Right renal cortex interstitium (tissue), 3 donors: ENCODE results near the gene MAD2L2. TPM values are rescaled to one million over a fixed set of nuclear protein-coding genes. Genes with fewer than 3 reads are reported as not detected.

Experiments used
- DNase-seq, 3 donors: peaks; one replicate each; pipeline ENCODE4 v3.0.0-alpha.2; 2013; ENCODE audit warnings: low read depth in 3 of 3, low spot score in 2 of 3
- polyA plus RNA-seq, 3 donors: library from polyadenylated mRNA; unstranded; fragments of 120-200 nt; gene quantifications; one replicate each; pipeline ENCODE4 v1.2.1, GENCODE V29; 2013; ENCODE audit not compliant: insufficient read length in 3 of 3

The MAD2L2 gene
- polyA plus RNA-seq, 3 donors: 41.9 to 45.9 (median 44.7) TPM

DNA sequence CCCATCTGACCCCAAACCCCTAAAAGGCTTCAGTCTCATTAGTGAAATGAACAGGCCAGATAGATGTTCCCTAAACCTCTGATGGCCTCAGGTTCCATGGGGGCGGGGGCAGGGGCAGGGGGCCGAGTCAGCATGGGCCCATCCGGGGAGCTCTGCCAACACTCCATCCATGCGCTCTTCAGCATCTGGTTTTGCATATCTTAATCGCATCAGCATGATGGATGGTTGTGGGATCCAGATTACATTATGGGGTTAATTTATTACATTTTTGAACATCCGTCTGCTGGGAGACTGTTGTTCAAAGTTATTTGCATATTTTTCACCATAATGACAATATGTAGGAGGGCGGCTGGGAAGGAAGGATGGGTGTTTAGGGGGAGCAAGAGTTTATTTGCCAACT is 3.1 kb upstream of the MAD2L2 start:
- no peak for DNase-seq

DNA sequence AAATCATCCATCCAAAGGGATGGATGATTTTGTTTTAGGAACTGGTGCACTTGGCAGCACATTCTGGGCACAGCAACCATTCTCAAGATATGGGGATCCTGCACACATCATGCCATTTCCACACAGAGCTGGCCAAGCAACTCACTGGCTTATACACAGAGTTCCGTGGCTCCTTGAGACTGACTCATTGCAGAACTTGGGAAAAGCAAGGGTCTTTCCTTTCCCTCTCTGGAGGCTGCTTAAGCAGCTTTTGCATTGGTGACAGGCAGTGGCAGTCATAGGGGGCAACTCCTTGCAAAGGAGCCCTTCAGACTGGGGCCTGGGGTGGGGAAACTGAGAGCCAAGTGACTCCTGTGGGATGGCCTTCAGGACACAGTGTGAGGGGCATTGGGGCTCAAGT is 1.9 kb upstream of the MAD2L2 start:
- DNase-seq: no peak

DNA sequence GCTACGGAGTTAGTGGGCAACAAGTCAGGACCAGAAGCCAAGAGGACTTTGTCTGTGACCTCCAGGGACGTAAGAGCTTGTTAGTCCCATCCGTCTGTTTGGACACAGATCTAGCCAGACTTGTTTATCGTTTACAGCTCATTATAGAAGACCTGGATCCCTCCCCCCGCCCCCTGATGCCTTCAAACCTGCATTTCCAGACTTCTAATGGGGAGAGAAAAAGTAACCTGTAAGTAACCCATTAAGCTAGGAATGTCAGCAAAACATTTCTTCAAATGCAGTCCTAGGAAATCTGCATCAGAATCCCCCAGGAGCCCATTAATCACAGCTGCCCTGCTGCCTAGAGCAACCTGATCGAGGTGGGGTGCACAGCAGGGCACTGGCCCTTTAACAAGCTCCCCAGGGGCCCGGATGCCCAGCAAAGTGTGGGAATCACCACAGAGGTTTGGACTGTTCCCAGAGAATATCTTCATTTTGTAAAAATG is 1.4 kb upstream of the MAD2L2 start:
- DNase-seq: no peak

DNA sequence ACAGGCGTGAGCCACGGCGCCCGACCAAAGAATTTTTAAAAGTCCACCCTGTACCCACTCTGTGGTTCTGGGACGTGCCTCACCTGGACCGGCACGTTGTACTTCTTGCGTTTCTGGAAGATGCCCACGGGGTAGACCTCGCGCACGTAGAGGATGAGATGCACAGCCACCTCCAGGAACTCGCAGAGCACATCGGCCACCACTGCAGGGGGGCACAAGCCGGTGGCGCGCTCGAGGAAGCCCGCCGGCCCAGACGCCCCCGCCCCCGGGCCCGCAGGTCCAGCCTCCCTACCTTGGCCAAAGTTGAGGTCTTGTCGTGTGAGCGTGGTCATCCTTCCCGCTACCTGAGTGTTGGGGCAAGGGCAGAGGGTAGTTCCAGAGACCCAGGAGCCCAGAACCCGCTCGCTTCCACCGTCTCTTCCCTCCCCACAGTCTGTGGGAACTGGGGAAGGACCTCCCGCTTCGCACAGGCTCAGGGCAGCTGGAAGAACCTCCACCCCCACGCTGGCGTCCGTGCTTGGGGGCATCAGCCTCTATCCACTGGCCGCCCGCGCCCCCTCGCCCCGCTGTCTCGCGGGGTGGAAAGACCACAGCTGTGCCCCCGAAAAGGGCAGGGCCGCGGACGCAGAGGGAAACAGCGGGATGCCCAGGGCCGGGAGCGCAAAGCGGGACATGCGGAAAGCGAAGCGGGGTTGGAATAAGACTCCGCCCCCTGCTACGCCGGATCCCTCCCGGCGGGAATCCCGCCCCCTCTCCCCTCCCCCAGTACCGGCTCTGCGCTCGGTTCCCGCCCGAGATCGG is 478 bp downstream of the MAD2L2 start:
- no peak for DNase-seq

DNA sequence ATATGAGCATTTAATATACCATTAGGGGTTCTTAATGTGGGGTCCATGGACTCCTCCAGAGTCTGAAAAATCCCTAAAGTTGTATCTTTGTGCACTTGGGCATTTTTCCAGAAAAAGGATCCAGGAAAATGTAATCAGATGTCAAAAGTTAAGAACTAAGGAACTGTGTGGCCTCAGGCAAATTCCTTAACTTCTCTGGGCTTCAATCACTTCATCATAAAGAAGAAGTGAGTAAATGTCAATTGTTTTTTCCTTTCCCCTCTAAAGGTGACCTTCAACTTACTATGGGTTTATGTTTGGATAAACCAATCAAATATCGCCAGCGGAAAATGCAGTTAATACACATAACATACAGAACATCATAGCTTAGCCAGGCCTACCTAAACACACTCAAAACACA is 2.5 kb downstream of the MAD2L2 start:
- no peak for DNase-seq

DNA sequence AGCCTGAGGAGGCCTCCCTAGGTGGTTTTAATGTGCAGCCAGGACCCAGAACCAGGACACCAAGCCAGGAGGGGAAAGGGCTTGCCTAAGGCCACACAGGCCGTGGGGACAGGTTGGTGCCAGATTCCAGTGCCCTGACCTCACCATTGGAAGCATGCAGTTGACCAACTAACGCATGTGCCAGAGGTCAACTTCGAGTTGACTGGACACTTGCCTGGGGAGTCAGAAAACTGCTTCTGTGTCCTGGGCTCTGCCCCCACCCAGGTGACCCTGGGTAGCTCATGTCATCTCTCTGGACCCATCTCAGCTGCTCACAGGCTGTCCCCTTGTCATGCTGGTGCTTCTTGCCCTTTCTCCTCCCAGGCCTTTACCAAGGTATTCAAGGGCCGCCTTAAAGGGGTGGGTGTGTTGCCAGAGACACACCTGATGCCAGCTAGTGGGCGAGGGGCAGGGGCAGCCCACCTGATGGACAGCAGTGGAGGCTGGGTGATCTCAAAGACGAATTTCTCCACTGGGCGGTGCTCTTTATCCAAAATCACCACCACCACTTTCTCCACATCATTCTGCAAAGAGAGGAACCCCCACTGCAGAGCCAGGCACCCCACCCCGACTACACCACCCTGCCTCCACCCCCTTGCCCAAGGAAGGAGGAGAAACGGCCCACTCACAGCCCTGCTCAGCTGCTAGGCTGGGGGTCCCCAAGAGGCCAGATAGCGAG is 4.4 kb downstream of the MAD2L2 start:
- DNase-seq: no peak

DNA sequence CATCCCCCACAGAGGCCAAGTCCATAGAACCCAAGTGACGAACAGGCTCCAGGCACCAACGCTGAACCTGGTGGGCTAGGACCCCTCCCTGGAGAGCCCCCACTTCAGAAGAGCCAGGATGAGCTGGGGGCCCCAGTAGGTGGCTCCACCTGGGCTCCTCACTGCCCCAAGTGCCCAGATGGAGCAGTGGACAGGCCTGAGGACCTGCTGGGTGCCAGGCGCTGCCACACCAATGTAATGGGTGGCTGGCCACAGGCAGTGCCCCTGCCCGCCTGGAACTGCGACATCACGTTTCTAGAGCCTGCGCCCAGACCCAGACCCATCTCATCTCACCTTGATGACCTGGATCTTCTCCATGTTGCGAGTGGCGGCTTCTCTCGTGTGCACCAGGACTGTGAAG is 5.6 kb downstream of the MAD2L2 start:
- no peak for DNase-seq

DNA sequence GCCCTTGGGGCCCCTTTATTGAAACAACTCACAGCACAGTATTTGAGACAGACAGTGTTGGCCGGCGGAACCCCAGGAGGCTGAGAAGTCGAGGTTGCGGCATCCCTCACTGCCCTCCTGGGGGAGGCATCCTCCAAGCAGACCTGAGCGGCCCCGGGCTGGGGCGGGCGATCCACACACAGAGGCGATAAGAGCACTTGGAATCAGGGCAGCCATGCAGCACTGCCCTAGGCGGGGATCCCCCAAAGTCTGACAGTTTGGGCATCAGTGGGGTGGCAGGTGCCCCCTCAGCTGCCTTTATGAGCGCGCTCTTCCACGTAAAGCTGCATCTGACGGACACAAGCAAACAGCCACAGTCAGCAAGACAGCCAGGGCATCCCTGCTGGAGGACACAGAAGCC is 6.5 kb downstream of the MAD2L2 start:
- no peak for DNase-seq

DNA sequence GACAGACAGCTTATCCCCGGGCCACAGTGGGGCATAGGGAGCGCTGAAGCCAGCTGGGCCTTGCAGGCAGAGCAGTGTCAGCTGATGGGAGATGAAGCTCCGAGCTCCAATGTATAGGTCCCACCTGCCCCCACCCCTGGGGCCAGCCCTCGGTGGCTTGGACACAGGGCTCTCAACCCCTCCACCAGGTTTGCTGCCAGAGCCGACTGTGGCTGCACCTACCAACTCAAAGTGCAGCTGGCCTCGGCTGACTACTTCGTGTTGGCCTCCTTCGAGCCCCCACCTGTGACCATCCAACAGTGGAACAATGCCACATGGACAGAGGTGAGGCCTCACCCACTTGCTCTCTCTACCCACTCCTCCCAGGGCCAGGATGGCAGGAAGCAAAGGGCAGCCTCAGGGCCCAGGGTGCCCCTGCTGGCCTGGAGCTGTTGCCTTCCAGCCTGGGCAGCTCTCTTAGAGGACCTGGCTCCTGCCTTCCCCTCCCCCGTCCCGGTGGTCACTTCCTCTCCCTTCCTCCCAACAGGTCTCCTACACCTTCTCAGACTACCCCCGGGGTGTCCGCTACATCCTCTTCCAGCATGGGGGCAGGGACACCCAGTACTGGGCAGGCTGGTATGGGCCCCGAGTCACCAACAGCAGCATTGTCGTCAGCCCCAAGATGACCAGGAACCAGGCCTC is 7.7 kb downstream of the MAD2L2 start:
- no peak for DNase-seq

DNA sequence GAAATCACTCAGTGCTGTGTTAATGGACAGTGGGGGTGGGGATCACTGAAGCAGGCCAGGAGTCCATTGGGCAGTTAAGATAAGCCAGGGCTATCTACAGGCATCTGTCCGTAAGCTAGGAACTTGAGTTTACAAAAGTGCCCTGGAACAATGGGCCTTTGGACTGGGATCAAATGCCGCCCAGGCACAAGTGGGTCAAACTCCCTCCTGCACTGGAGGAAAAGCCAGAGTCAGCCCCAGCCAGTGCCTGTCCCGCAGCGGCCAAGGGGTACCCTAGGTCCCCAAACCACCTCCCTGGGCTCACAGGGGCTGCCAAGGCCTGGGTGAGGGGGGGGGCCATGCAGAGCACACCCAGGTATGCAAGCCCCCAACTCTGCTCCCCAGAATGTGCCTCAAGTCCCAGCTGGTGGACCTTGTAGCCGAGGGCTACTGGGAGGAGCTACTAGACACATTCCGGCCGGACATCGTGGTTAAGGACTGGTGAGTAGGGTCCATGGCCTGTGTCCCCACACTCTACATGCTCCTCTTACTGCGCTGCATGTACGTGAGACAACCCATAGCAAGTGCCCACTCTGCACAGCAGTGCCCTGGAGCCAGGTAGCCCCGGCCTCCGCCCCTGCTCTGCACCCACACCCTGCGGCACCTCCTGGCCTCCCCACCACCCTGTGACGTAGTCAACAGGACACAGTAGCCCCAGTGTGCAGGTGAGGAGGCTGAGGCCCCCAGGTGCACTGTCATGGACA is 9.2 kb downstream of the MAD2L2 start:
- no peak for DNase-seq

DNA sequence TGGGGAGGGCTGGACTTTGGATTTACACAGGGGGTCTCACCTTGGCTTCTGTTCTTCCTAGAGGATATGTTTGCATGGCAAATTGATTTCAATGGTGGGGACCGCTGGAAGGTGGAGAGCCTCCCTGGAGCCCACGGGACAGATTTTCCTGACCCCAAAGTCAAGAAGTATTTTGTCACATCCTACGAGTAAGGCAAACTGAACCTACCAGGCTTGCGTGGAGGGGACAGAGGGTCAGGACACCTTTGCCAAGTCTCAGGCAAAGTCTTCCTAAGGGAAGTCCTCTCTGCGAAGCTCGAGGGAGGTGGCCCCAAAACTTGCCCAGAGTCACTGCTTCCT is 9.8 kb downstream of the MAD2L2 start:
- no peak for DNase-seq

DNA sequence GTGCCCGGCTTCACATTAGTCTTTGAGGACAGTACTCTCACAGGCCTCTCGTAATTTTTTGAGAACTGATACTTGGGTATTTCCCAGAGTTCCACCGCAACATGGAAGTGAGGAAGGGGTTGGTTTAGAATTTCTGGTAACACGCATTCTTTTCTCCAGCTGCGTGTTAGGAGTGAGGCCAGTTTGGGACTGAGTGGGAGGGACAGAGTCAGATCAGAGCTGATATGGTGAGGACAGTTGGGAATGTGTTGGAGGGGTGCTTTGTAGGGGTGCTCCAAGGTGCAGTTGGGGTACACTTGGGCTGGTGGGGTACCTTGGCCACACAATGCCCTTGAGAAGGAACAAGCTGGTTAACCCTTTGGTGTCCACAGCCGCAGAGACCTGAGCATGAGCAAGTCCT is 10.2 kb downstream of the MAD2L2 start:
- no peak for DNase-seq

DNA sequence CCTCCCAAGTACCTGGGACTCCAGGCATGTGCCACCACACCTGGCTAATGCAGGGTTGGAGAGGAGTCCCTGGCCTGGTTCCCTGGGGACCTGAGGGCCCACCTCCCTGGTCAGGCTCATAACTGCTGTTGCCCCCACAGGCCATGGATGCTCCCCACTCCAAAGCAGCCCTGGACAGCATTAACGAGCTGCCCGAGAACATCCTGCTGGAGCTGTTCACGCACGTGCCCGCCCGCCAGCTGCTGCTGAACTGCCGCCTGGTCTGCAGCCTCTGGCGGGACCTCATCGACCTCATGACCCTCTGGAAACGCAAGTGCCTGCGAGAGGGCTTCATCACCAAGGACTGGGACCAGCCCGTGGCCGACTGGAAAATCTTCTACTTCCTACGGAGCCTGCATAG is 12.4 kb downstream of the MAD2L2 start:
- DNase-seq: no peak

DNA sequence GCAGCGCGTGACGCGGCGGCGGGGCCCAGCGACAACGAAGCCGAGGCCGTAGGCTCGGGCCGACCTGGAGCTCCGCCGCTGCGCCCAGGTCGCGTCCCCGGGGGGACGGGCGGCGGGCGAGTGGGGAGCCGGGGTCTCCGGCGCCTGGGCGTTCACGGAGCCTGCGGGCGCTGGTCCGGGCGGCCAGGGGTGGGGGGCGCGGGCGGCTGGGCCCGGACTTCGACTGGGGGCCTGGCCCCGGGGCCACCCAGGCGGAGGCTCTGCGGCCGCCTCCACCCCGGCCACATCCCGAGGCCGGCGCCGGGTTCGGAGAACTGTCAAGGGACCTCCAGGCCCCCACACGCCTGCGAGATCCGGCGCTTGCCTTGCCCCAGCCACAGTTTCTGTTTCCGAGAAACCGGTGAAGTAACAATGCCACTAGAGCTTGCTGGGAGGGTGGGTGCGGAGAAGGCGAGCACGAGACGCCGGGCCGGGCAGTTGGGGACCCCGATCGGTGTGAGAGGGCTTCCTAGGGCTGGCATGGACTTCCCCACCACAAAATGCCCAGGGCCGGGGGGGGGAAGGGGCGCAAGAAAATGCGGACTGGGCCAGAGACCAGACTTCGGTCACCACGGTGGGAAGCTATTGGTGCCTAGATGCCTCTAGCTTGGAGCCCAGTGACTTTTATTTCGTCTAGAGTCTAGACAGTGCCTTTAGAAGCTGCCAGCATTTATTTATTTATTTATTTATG is 16.4 kb downstream of the MAD2L2 start:
- DNase-seq: no peak

DNA sequence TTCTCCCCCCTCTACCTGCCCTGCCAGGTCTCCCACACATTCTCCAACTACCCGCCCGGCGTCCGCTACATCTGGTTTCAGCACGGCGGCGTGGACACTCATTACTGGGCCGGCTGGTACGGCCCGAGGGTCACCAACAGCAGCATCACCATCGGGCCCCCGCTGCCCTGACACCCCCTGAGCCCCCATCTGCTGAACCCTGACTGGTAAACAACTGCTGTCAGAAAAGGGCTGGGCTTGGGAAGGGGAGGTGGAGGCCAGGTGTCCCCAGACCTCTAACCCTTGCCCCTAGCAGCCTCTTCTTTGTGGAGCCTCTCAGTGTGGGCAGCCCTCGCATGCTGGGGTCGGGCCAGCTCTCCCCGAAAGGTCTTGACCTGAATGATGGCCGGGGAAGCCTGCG is 19.8 kb downstream of the MAD2L2 start:
- no peak for DNase-seq

DNA sequence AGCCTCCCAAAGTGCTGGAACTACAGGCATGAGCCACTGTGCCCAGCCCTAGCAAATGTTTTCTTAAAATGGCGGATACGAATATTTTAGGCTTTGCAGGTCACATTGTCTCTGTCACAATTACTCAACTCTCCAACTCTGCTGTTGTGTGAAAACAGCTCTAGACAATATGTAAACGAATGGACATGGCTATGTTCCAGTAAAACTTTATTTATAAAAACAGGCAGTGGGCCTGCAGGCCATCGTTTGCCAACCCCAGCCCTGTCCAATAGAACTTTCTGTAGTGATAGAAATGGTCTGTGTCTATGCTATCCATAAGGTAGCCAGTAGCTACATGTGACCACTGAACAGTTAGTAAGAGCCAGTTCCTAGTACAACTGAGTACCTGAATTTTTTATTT is 21.2 kb downstream of the MAD2L2 start:
- DNase-seq: no peak

DNA sequence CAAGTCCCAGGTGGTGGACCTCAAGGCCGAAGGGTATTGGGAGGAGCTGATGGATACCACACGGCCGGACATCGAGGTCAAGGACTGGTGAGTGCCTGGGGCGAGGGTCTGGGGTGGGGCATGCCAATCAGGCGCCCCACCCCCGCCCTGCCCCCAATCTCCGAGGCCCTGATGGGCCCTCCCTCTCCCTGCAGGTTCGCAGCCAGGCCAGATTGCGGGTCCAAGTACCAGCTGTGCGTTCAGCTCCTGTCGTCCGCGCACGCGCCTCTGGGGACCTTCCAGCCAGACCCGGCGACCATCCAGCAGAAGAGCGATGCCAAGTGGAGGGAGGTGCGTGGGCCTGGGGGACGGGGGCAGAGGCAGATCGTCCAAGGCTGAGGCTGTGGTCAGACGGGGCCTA is 22.4 kb downstream of the MAD2L2 start:
- DNase-seq: no peak

DNA sequence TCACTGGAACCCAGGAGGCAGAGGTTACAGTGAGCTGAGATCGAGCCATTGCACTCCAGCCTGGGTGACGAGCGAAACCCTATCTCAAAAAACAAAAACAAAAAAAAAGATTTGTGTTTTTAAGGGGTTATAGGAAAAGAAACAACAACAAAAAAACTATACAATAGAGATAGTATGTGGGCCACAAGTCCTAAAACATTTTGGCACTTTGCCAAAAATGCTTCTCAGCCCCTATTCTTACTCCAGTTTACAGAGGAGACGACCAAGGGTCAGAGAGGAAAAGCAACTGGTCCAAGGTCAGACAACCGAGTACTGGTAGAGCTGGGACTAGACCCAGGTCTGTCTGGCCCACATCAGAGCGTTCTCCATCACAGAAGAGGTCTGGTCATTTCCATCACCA is 23.3 kb downstream of the MAD2L2 start:
- no peak for DNase-seq

DNA sequence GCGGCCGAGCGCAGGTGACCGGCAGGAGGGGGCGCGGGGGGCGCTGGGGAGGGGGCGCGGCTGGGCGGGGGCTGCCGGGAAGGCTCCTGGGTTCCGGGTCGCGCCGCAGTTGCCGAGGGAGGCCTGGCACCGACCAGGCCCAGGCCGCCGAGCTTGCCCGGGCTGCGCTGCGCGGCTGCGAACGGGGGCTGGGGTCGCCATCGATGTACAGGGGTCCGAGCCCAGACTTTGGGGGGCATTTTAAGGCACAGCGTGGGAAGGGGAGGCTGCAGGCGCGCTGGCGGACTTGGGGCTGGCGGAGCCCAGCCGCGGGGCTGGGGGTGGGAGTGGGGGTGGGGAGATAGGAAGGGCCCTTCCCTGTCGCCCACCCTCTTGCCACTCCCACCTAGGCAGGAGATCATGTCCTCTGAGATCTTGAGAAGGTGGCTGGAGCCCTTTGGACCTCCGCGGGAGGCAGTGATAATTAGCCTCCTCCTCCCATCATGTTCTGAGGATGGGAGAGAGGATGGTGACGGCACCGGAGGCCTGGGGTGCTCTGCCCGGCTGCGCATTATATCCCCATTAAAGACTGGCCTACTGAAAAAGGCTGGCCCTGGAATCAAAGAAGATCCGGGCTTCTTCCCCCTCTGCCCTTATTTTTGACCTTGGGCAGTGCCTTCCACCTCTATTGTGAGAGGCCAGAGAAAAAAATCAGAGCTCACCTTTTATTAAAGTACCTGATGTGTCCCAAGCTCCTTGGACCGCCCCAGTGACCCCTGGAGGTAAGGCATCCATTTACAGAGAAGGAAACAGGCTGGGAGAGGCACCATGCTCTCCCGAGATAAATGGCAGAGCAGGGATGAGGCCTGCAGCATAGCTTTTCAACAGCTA is 25.8 kb downstream of the MAD2L2 start:
- DNase-seq: no peak
